COLO668 (cell line): ENCODE measurements around the gene EPOP.

Source experiments
- DNase-seq: peaks from one replicate; lab custom pipeline; 2025; ENCODE audit not compliant: unreplicated experiment; lab: John Stamatoyannopoulos, UW

EPOP gene

DNA sequence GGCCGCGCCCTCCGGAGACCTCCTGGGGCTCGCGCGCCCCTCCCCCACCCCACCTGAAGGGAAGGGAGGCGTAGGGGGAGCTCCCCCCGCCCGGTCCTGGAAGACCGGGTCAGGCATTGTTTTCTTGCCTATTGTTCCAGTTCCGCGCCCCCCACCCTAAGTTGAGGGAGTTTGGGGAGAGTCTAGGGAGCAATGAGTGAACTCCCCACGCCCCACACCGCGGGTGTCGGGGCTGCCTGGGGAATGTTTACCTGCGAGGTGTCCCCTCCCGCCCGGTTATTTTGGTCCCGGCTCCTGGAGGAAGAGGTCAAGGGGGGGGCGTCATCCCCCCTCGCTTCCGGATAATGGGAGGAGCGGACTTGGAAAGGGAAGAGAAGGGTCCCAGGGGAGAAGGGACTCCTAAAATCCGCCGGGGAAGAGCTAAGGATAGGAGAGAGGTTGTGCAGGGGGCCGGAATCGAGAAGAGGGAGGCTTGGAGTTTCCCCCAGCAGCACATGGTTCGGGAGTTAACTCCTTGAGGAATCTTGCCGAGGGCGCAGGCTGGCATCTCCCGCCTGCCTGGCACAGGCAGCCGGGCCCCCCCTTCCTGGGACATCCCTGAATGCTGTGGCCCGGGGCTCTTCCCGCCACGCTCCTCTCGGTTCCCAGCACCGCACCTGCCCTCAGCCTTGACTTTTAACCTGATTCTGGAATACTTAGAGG, 31.2 kb upstream of the EPOP start:
- peak; percentile 59 for DNase-seq

DNA sequence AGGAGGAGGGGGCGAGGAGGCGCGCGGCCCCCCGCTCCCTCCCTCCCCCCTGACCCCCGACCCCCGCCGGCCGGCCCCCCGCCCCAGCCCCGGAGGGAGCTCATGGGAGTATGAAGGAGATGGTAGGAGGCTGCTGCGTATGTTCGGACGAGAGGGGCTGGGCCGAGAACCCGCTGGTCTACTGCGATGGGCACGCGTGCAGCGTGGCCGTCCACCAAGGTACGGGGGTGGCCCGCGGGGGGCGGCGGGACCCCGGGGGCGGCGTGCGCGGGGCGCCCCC, 30.7 kb upstream of the EPOP start:
- DNase-seq = no peak

DNA sequence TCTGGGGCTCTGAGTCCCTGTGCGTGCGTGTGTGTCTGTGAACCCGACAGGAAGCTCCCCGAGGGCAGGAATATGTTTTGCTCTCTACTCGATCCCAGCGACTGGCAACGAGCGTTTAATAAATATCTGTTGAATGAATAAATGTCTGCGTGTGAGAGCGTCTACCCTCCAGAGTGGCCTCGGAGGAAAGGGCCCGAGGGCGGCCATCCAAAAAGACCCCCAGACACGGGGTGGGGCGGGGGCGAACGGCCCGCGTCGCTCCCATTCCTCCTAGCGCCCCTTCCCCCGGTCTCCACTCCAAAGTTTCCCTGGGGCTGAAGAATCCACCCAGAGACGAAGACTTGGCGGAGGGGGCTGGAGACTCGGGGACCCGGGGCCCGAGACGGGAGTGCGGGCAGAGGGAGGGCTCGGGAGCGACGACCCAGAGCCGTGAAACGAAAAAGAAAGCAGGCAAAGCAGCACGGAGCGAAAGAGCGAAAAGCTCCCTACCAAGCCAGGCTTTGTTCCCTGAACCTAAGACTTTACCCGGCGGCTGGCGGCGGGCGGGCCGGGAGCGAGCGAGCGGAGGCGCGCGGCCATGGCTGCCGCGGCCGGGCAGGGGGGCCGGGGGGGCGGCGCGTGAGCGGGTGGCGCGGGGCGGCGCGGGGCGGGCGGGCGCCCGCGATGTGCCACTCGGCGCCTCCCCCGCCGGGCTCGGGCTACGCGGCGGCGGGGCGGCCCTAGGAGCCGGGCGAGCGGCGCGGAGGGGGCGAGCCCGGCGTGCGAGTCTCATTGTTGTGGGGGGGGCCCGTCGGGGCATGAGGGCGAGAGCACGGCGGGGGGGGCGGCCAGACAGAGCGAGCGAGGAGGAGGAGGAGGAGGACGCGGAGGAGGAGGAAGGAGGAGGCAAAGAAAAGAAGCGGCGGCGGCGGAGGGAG, 30.1 kb upstream of the EPOP start, which contains the start of gene MLLT6:
TSS of gene MLLT6 (plus strand) at position 668 of the 917 bp plus-strand sequence. CDS start 360 bp downstream, outside the sequence.
- peak; percentile 80 for DNase-seq

DNA sequence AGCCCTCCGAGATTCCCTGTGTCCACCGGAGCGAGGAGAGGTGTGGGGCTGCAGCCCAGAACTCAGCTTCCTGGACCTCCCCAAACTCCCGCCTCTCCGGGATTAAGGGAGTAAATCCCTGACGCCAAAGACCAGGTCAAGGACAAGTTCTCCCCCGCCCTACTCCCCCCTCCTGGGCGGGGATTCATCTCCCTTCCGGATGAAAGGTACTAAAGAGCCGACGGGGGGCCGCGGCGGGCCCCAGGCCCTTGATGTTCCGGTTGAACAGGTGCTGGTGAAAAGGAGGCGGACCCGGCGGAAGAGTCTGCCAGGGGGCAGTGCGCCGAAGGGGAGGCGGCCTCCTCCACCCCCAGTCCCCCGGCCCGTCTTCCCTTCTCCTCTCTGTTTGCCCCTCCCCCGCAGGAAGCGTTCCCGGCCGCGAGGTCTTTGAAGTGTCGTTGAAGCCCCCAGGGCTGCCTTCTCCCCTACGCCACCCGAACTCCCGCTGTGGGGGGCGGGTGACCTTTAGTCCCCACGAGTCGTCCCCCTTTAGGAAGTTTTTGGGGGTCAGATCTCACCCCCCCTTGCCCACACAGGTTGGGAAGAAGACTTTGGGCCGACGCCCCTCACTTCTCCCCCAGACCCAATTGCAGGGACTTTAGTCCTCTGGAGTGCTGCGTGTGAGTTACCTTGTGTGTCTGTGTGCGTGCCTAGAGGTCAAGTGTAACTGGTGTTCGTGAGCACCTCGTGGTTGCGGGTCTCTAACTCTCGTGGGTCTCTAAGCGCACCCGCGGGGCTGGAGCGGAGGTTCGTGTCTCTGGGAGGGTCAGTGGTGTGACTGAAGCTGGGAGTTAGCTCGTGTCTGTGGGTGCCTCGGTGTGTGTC, 29.2 kb upstream of the EPOP start:
- peak; percentile 95 for DNase-seq

DNA sequence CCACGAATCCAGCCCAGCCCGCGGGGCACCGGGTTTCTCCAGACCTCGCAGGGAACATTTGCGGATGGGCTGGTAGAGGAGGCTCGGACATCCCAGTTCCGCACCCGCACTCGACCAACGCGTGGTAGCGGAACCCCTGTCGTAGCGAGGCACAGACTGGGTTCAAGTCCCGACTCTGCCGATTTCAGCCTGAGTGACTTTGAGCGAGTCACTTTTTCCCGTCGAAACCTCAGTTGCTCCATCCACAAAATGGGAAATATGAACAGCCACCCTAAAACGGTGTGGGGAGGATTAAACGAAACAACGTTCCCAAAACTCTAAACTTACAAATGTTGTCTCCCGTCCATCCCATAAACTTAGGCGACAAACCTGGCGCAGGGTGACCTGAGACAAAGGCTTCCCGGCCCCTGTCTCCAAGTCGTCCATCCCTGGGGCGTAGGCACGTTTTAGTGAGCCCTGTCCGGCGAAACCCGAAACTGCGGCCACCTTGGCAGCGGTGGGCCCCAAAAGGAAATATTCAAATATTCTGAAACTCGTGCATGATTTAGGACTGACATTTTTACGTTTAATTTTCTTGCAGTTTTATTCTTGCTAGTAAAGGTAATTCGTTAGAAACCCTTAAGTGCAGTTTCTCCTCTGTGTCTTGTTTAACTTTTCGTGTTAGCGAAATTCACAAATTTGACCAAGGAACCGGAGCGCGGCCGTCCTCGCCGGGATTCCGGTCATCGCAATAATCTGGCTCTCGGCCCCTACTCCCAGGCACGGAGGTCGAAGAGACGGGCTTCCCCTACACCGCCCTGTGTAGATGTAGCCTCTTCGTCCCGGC, 28.4 kb upstream of the EPOP start:
- DNase-seq = peak; percentile 42

DNA sequence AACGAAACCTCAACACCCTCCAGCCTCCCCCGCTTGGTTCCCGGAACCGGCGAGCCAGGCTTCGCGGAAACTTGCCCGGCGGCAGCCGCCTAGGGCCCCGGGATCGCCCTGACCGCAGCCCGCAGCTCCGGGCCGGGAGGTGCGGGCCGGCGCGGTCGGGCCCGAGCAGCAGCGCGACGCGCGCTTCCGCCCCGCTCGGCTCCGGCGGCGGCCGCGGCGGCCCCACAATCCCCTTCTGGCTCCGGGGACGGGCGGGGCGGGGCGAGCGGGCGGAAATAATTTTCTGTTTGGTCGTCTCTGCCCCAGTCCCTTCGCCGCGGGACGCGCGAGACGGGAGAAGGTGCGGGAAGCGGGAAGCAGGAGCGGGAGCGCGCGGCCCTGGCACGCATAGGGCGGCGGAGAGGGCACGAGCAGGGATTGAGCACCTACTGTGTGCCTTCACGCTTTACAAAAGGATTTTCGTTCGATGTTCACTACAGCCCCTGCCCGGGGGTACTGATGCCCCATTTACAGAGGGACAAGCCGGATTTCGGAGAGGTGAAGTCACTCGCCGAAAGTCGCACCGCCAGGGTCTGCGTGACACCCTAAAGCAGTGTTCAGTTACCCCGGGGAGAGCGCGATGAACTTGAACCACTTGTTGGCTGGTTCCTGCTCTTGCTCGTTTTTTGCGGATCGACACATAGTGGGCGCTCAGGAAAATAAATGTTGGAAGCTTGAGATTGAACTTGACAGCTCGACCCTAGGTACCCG, 27.6 kb upstream of the EPOP start:
- peak; percentile 91 for DNase-seq

DNA sequence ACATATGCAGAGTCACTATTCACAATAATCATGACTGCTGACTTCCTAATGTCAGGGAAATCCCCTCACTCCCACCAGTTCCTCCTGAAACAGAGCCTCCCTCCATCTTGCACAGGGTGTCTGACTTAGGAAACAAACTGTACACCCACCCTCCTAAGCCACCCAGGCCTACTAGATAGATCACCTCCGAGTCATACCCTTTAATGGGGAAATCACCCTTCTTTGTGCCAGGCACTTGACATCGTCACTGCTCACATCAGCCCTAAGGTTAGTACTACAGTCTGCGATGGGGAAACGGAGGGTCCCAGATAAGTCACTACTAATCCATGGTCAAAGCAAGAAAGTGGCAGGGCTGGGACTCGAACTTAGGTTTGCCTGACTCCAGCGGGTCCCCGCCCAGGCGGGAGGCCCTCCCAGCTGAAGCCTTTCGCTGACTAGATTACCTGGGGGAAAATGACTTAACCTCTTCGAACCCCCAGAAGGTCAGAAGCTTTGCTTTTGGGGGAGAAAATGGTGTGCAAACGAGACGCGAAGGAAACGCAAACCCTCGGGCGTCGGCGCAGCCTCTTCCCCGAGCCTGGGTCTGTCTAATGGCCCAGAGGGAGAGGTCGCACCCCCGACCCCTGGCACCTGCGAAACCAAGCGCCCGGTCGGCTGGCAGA, 26.9 kb upstream of the EPOP start:
- DNase-seq = peak; percentile 56

DNA sequence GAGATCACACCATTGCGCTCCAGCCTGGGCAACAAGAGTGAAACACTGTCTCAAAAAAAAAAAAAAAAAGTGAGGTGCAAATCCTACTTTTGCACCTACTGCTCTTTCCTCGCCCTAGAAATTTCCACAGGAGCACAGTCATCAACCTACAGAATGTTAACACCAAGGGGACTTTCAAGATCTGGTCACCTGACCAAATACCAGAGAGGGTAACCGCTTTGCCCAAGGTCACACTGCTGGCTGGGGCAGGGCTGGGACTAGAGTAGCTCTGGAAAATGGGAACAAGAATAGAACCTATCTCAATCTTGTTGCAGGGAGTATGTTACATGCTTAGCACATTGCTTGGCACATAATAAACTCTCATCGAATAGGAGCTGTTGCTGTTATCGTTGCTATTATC, 24.0 kb upstream of the EPOP start:
- no peak for DNase-seq

DNA sequence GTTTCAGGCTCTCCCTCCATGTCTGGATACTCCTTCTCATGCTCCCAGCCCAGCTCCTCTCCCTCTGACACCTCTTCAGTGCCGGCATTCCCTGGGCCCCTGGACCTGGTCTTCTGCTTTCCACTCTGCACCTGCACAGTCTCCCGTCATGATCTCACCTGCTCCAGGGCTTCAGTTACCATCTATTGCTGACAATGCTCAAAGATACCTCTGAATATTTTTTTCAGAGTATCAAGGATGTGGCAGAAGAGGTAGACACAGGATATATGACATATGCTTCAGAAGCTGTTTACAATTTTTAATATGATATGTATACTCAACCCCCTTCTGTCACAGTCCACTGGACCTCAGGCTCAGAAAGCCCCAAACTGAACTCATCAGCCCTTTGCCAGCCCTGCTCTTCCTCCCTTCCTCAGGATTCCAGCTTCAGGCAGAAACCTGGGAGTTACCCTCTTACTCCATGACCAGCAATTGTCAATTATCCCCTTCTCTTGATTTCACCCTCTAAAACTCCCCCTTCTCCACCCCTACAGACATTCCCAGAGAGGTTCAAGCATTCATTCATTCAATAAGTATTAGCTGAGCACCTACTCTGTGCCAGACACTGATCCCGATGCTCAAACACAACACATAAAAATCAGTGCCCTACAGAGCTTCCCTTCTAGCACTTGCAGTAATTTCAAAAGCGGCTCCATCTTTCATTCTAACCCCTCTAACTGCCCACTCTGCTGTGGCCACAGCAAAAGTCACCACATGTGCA, 22.5 kb upstream of the EPOP start:
- peak; percentile 16 for DNase-seq

DNA sequence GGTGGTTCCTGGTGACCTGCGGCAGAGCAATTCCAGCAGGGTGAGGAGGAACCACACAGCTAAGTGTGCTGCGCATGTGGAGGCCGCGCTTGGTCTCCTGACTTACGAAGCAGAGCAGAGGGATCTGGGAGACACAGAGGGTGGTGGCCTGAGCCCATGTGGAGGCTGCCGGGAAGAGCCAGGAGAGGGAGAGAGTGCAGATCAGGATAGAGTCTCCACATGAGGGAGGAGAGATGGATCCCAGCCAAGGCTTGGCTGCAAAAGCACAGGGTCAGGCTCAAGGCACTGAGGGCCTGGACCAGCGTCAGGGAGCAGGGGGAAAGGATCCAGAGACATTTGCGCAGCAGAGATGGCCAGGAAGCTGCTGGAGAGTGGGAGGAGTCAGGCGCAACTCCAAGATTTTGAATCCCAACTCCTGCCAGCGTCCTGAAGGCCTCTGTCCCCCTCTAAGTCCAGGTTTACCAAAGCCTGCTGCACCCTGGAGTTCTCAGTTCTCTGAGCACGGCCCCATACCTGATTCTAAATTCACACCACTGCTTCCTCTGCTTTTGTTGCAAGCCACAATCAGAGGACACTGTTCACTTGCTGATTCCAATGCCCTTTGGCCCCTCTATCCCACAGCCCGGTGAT, 19.1 kb upstream of the EPOP start:
- no peak for DNase-seq

DNA sequence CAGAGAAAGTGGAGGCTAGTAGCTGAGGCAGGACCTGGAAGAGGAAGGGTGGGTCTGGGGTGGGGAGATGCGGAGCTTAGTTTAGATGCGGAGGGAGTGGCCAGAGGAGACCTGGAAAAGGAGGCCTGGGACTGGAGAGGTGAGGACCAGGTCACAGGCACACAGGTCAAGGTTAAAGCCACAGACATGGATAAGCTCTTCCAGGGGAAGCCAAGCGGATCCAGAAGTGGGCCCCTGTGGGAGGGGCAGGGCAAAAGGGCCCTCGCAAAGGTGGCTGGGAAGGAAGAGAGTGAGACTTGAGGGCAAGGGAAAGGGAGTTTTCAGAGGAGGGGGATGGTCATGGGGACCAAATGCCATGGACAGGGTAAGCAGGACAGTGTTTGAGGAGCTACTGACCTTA, 16.4 kb upstream of the EPOP start:
- DNase-seq = no peak

DNA sequence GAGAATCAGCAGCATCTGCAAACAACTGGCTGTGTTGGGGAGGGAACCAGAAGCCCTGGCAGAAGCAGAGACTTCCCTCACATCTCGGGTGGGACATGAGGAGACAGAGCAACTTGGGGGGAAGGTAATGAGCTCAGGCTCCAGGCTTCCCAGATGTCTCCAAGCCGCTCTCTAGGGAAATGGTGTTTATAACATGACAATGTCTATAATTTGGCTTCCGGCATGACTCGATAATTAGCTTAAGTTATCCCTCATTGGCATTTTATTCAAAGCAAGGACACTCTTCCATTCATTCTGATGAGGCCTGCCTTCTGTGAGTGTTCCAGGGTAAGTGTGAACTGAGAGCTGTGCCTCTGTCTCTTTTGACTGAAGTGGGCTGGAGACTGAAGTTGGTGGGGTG, 15.6 kb upstream of the EPOP start:
- DNase-seq = no peak

DNA sequence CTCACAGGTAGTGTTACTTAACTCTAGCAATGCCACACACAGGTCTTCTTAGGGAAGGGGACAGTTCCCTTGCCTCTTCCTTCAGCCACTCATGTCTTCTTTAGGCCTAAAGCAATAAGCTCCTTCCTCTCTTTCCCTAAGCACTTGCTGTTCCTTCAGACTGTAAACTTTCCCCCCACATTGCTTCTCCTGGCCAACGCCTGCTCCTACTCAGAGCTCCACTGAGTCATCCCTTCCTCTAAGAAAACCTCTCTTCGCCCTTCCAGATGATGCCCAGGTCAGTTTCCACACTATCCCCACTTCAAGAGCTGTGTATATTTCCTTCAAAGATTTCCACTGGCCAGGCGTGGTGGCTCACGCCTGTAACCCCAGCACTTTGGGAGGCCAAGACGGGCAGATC, 12.5 kb upstream of the EPOP start:
- no peak for DNase-seq

DNA sequence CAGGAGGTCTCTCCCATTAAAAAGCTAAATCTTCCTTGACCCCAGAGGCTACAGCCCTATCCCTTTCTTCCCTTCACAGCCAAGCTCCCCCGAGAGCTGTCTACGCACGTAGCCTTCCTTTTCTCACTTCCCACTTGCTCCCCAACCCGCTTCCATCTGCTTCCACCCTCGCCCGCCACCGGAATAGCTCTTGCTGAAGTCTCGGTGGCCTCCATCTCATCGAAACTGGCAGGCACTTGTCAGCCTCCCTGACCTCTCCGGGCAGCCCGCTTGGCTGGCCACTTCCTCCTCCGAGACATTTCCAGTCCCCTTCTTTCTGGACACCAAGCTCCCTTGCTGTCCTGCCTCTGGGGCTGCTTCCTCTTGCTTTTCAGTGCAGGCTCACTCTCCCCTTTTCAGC, 10.7 kb upstream of the EPOP start:
- DNase-seq = no peak

DNA sequence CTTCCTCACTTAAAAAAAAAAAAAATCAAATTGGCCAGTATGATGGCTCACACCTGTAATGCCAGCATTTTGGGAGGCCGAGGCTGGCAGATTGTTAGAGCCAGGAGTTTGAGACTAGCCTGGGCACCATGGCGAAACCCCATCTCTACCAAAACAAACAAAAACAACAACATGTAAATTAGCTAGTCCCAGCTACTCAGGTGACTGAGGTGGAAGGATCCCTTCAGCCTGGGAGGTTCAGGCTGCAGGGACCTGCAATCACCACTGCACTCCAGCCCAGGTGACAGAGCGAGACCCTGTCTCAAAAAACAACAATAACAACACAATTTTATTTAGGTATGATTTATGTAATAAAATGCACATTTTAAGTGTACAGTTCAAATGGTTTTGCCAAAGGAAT, 6.3 kb upstream of the EPOP start:
- DNase-seq = no peak

DNA sequence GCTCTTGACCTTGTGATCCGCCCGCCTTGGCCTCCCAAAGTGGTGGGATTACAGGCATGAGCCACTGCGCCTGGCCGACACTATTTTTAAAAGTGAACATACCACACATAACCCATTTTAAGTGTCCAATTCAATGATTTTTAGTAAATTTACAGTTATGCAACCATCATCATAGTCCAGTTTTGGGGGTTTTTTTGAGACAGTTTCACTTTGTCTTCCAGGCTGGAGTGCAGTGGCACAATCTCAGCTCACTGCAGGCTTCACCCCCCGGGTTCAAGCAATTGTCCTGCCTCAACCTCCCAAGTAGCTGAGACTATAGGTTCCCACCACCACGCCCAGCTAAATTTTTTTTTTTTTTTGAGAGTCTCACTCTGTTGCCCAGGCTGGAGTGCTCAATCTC, 3.1 kb upstream of the EPOP start:
- DNase-seq = no peak

DNA sequence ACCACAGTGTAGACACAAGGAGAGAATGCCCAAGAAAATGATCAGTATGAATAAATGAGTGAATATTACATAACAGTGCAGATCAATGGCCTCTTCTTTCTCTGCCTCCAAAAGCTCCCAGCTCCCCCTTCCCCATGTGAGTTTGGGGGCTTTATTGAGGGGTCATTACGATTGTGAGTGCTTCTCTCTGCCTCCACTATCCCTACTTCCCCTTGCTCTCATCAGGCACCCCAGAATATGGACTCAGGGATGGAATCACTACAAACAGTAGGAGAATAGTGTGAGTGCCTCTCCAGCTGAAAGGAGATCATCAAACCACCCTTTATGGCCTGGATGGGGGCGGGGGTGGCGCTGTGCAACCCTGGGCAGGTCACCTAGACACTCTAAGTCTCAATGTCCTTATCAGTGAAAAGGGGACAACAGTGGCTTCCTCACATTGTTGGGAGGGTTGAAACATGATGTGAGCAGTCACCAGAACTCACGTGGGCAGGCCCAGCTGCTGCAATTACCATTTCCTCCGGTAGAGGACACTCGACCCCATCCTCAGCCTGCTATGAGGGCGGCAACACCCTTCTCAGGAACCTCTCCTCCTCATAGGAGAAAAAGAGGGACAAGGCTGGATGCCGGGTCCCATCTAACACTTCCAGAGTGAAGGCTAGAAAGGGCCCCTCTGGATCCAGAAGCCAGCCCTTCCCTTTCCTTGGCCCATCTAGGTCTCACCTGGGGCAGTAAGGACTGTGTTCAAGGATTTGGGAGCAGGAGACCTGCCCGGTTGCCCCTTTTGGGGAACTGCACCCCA, 2.1 kb upstream of the EPOP start:
- DNase-seq = peak; percentile 63
